Peyer's patch (tissue), 4 donors: ENCODE results near the gene RABEPK. TPM values are rescaled to one million over a fixed set of nuclear protein-coding genes. Genes with fewer than 3 reads are reported as not detected.
"Not testable (repeated sequence)": the region's sequence is repeated elsewhere in the genome, so short reads cannot be mapped to it uniquely, and the experiment has no call there.

ENCODE experiments used
- DNase-seq, 3 donors: peaks; one replicate each; pipeline ENCODE4 v3.0.0-alpha.2; 2017 to 2019
- H3K27ac ChIP-seq, 4 donors: fragments of 200-600 bp; sonication (generic); one replicate each; pipeline ENCODE4 v1.5.1; 2016 to 2019
- H3K27me3 ChIP-seq, 2 donors: fragments of 200-600 bp; sonication (generic); one replicate each; pipeline ENCODE4 v1.5.1; 2019
- H3K36me3 ChIP-seq, 3 donors: fragments of 200-600 bp; sonication (generic); one replicate each; pipeline ENCODE4 v1.5.1; 2016 to 2019
- H3K4me1 ChIP-seq, 4 donors: fragments of 200-600 bp; sonication (generic); one replicate each; pipeline ENCODE4 v1.5.1; 2016 to 2019
- H3K4me3 ChIP-seq, 4 donors: fragments of 200-600 bp; sonication (generic); 1 replicate in 3 of 4; 2 replicates in 1 of 4; pipeline ENCODE4 v1.5.1; 2016 to 2019; ENCODE audit warnings: mild to moderate bottlenecking in 1 of 4
- H3K9me3 ChIP-seq, 4 donors: fragments of 200-600 bp; sonication (generic); one replicate each; pipeline ENCODE4 v1.5.1; 2016 to 2019; ENCODE audit warnings: mild to moderate bottlenecking in 1 of 4
- CTCF ChIP-seq, 6 experiments: fragments of 450-650 bp in 4 of 6; fragments of 200-600 bp in 2 of 6; sonication (generic) in 1 of 6; IDR thresholded peaks; one replicate each; pipeline ENCODE4 v1.5.1; 2017 to 2019; ENCODE audit warnings: antibody characterized with exemption in 6 of 6, mild to moderate bottlenecking in 3 of 6, moderate library complexity in 1 of 6
- POLR2A ChIP-seq, 2 donors: fragments of 450-650 bp; IDR thresholded peaks; one replicate each; pipeline ENCODE4 v1.5.1; 2017; ENCODE audit warnings: antibody characterized with exemption in 2 of 2, mild to moderate bottlenecking in 2 of 2, moderate library complexity in 2 of 2
- total RNA-seq, 4 donors: library from RNA; depleted of rRNA; stranded (reverse); fragments of >200 nt; gene quantifications; one replicate each; pipeline ENCODE4 v1.1.0, GENCODE V29; 2016

RABEPK gene
- total RNA-seq, 4 donors from 2014 or later: 6.3 to 9.2 (median 7.7) TPM

GRCh38 chr9:125214186-125214585, 13.8 kb downstream of the RABEPK start:
- H3K27ac ChIP-seq: no peak overlapping the region
- no peak overlapping the region for H3K4me3 ChIP-seq
- H3K27me3 ChIP-seq: no peaks in the 10 kb centered on the region
- H3K9me3 ChIP-seq: no peaks in the 10 kb centered on the region
- no peak for DNase-seq
- TF ChIP-seq CTCF (IDR thresholded peaks at IDR 0.05): no peak
- TF ChIP-seq POLR2A (IDR thresholded peaks at IDR 0.05): no peak
- peaks cover 0 to 31% (median 0%) of the 10 kb centered on the region in 3 donors for H3K36me3 ChIP-seq
- no peaks in the 10 kb centered on the region for H3K4me1 ChIP-seq

GRCh38 chr9:125218621-125219020, 18.3 kb downstream of the RABEPK start:
- Histone ChIP-seq H3K9me3 (no peaks in the 10 kb centered on the region), H3K4me1 (no peaks in the 10 kb centered on the region), H3K27ac (no peak overlapping the region), H3K36me3 (peaks cover 0 to 17% (median 0%) of the 10 kb centered on the region in 3 donors), H3K4me3 (no peak overlapping the region), H3K27me3 (no peaks in the 10 kb centered on the region)
- TF ChIP-seq POLR2A (IDR thresholded peaks at IDR 0.05) (no peak), CTCF (IDR thresholded peaks at IDR 0.05) (no peak)
- DNase-seq: no peak

- H3K9me3 ChIP-seq, H3K27me3 ChIP-seq, H3K4me1 ChIP-seq, H3K27ac ChIP-seq, DNase-seq, H3K4me3 ChIP-seq: not testable (repeated sequence)
- H3K36me3 ChIP-seq: peaks cover 0 to 25% (median 0%) of the 10 kb centered on the region in 3 donors
These were observed 24.5 kb downstream of the RABEPK start for GRCh38 chr9:125224858-125225257.

- Histone ChIP-seq H3K36me3 (peaks cover 0 to 25% (median 0%) of the 10 kb centered on the region in 3 donors), H3K4me1 (no peaks in the 10 kb centered on the region), H3K4me3 (no peak overlapping the region), H3K27ac (no peak overlapping the region), H3K9me3 (no peaks in the 10 kb centered on the region), H3K27me3 (no peaks in the 10 kb centered on the region)
- no peak for DNase-seq
- TF ChIP-seq POLR2A (IDR thresholded peaks at IDR 0.05) (no peak), CTCF (IDR thresholded peaks at IDR 0.05) (no peak)
These were observed 27.4 kb downstream of the RABEPK start for GRCh38 chr9:125227761-125228160.

- Histone ChIP-seq H3K9me3 (no peaks in the 10 kb centered on the region), H3K27me3 (no peaks in the 10 kb centered on the region), H3K4me3 (no peak overlapping the region), H3K36me3 (peaks cover 0 to 57% (median 3%) of the 10 kb centered on the region in 3 donors), H3K4me1 (peaks cover 0 to 34% (median 6%) of the 10 kb centered on the region in 4 donors), H3K27ac (no peak overlapping the region)
- TF ChIP-seq CTCF (IDR thresholded peaks at IDR 0.05) (no peak), POLR2A (IDR thresholded peaks at IDR 0.05) (no peak)
- DNase-seq: no peak
These were observed 33.3 kb downstream of the RABEPK start for GRCh38 chr9:125233678-125234077.

GRCh38 chr9:125234099-125234498, 33.8 kb downstream of the RABEPK start:
- Histone ChIP-seq H3K36me3 (peaks cover 0 to 60% (median 3%) of the 10 kb centered on the region in 3 donors), H3K4me1 (peaks cover 0 to 38% (median 8%) of the 10 kb centered on the region in 4 donors)
- not testable (repeated sequence) for H3K27ac ChIP-seq, H3K4me3 ChIP-seq, H3K27me3 ChIP-seq, DNase-seq, H3K9me3 ChIP-seq
